Activated T-helper 2 cell treated with anti-CD3 and anti-CD28 coated beads, Interferon-gamma antibody, Interleukin-2, Interleukin-4, amounts not matched to agents 10 μg/mL and 5 μg/mL and 100 μg/mL, durations not matched to agents 14 hours and 24 hours and 36 hours (primary cell): ENCODE measurements around the gene NRG3. TPM values are rescaled to one million over a fixed set of nuclear protein-coding genes. Genes with fewer than 3 reads are reported as not detected.
"Not testable (repeated sequence)": the region's sequence is repeated elsewhere in the genome, so short reads cannot be mapped to it uniquely, and the experiment has no call there.

Experiments used
- DNase-seq: peaks from one replicate; pipeline ENCODE4 v3.0.0; 2021; ENCODE audit warnings: low spot score
- H3K27ac Mint-ChIP-seq: one replicate; pipeline ENCODE4 v1.8.0; 2021; ENCODE audit warnings: mixed read lengths
- H3K27me3 Mint-ChIP-seq: one replicate; pipeline ENCODE4 v1.8.0; 2021; ENCODE audit warnings: low read depth, mixed read lengths
- H3K36me3 Mint-ChIP-seq: one replicate; pipeline ENCODE4 v1.8.0; 2021; ENCODE audit warnings: low read depth, mixed read lengths
- H3K4me1 Mint-ChIP-seq: one replicate; pipeline ENCODE4 v1.8.0; 2021; ENCODE audit warnings: low read depth, mixed read lengths
- H3K4me3 Mint-ChIP-seq: one replicate; pipeline ENCODE4 v1.8.0; 2021; ENCODE audit warnings: low read depth, mild to moderate bottlenecking, moderate library complexity, mixed read lengths
- H3K9me3 Mint-ChIP-seq: one replicate; pipeline ENCODE4 v1.8.0; 2021; ENCODE audit warnings: mixed read lengths
- intact Hi-C: fragments of 100-400 bp; cut with micrococcal nuclease; formaldehyde crosslinking; loops from one replicate; pipeline ENCODE4 v1.15.1; 2023
- total RNA-seq: library from RNA; stranded (reverse); gene quantifications from 2 replicates; pipeline ENCODE4 v1.2.3, GENCODE V29; 2022

The NRG3 gene
- total RNA-seq, 1 donor from 2014 or later, result not detected

GRCh38 chr10:81995254-81995653, 120.3 kb downstream of the NRG3 start:
- intact Hi-C loops, result no loop called here
- H3K27me3 Mint-ChIP-seq, result no peaks in the 10 kb centered on the region

DNA sequence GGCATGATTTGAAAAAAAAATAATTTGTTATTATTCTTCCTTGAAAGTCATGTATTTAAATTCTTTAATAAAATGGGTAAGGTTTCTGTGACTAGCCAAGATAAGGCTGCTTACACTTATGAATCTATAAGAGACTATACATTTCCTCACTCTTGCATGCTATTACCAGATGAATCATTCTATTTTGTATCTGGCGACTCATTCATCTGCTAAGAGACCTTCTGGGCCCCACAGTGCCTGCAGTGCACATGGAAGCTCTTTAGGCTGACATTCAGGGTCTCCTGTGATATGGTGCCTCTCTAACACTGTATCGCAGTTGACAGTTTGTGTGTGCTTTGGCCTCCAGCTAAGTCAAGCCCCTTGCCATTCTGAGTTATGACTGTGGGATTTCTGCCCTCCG, 121.9 kb downstream of the NRG3 start:
- Mint-ChIP-seq H3K9me3 (peaks cover 16% of the 10 kb centered on the region), H3K4me3 (no peak overlapping the region), H3K4me1 (no peaks in the 10 kb centered on the region), H3K27ac (no peak overlapping the region), H3K27me3 (no peaks in the 10 kb centered on the region), H3K36me3 (no peaks in the 10 kb centered on the region)
- DNase-seq, result no peak
- intact Hi-C loops, result no loop called here

More at GRCh38 chr10:81995254-81995653, 120.3 kb downstream of the NRG3 start:
- Mint-ChIP-seq H3K4me3 (no peak overlapping the region), H3K27ac (no peak overlapping the region), H3K4me1 (no peaks in the 10 kb centered on the region), H3K36me3 (no peaks in the 10 kb centered on the region), H3K9me3 (peaks cover 16% of the 10 kb centered on the region)
- DNase-seq, result no peak

- Mint-ChIP-seq H3K36me3 (no peaks in the 10 kb centered on the region), H3K27ac (no peak overlapping the region), H3K27me3 (no peaks in the 10 kb centered on the region), H3K4me3 (no peak overlapping the region), H3K9me3 (peaks cover 15% of the 10 kb centered on the region), H3K4me1 (no peaks in the 10 kb centered on the region)
- no peak for DNase-seq
- intact Hi-C loops, result no loop called here
Observed at GRCh38 chr10:82020999-82021398, 146.0 kb downstream of the NRG3 start.

DNA sequence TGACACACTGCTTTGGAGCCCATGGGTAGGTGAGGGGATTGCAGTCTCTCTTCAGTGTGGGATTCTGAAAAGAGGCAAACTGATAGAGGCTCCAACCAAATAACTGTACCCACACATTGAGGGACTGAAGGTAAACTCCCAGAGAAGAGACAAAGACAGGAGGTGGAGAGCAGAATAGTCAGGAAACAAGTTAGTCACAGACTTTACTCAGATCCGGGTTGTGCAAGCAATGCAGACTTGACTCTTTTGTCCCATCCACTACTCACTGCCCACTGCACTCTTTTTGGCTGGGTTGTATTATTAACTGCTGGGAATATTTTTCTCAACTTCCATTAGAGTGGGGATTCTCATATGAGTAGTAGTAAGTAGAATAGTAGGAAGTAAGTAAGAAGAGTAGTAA, 152.7 kb downstream of the NRG3 start:
- Mint-ChIP-seq H3K4me3 (no peak overlapping the region), H3K27ac (no peak overlapping the region)
- intact Hi-C loops, result no loop called here

DNA sequence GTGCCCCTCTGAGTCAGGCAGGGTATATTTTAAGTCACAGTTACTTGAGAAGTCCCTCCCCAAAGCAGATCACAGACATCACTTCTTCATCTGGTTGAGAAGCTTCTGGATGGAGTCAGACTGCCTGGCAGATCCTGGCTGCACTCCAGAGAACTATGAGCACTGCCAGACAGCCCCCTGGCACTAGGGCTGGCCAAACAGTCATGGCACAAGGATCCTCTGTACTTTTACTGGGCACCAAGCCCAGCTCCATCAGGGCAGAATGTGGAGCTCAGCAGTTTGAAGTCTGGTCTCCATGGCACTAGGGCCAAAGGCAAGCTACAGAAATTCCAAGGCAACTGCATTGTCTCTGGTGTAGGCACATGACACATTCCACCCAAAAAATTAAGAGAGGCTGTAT, 162.1 kb downstream of the NRG3 start:
- intact Hi-C loops, result no loop called here
- Mint-ChIP-seq H3K36me3 (no peaks in the 10 kb centered on the region), H3K9me3 (peaks cover 11% of the 10 kb centered on the region), H3K4me3 (no peak overlapping the region), H3K27ac (no peak overlapping the region), H3K4me1 (no peaks in the 10 kb centered on the region), H3K27me3 (no peaks in the 10 kb centered on the region)
- no peak for DNase-seq

More for the DNA sequence above, 152.7 kb downstream of the NRG3 start:
- H3K4me1 Mint-ChIP-seq, result no peaks in the 10 kb centered on the region
- peaks cover 17% of the 10 kb centered on the region for H3K9me3 Mint-ChIP-seq
- no peak for DNase-seq
- H3K36me3 Mint-ChIP-seq, result no peaks in the 10 kb centered on the region
- H3K27me3 Mint-ChIP-seq, result no peaks in the 10 kb centered on the region

DNA sequence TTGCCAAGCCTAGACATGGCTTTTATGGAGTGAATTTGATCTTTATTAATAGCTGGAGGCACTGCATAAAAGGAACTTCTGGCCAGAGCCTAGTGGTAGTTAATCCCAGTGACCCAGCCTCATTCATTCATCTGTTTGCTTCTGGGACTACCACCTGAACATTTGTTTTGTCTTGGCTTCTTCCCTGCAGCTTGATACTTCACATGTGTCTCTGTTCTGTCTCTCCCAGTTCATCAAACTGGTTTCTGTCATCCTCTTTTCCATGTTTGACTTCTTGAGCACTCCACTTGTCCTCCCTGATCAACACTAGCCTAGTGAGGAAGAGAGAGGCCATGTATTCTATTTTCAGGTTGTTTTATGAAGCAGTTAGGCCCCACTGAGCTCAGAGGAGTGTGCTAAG, 163.6 kb downstream of the NRG3 start:
- Mint-ChIP-seq H3K27me3 (no peaks in the 10 kb centered on the region), H3K27ac (no peak overlapping the region), H3K4me3 (no peak overlapping the region), H3K4me1 (no peaks in the 10 kb centered on the region), H3K36me3 (no peaks in the 10 kb centered on the region), H3K9me3 (peaks cover 11% of the 10 kb centered on the region)
- intact Hi-C loops, result no loop called here
- DNase-seq, result no peak

DNA sequence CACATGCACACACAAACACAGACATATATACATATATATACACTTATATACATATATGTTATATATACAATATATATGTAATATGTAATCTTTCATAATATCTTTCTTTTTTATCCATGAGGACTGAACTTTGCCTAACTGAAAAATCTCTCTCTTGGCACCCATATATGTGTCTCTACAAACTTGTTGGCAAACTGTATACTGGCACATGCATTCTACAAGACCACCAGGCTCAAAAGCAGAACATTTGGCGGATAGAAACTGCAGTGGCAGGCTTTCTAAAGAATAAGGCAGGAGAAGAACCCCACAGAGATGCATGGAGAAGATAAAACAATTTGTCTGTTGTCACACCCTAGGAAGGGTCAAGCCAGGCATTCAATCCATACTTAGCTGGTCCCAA, 165.3 kb downstream of the NRG3 start:
- peaks cover 11% of the 10 kb centered on the region for H3K9me3 Mint-ChIP-seq

DNA sequence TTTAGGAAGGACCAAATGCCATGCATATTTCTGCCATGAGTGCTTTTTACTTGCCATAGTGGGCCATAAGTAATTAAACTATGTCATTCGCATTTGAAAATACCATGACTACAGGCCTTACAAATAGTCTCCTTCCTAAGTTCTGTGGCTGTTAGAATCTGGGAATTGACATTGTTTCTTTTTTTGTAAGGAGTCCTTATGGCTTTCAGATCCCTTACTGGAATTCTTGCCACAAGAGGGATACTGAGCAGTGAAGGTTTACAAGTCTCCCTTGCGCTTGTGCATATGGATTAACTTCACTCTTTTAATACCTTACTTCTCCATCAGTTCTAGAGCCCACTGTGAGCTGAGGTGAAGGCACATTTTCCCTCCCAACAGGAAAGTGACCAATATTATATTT, 166.0 kb downstream of the NRG3 start:
- no peaks in the 10 kb centered on the region for H3K27me3 Mint-ChIP-seq
- intact Hi-C loops, result no loop called here
- no peak overlapping the region for H3K4me3 Mint-ChIP-seq
- no peaks in the 10 kb centered on the region for H3K4me1 Mint-ChIP-seq
- no peak for DNase-seq
- no peak overlapping the region for H3K27ac Mint-ChIP-seq
- no peaks in the 10 kb centered on the region for H3K36me3 Mint-ChIP-seq
- H3K9me3 Mint-ChIP-seq, result peaks cover 11% of the 10 kb centered on the region

More for the DNA sequence above, 165.3 kb downstream of the NRG3 start:
- DNase-seq, result no peak
- Mint-ChIP-seq H3K27ac (no peak overlapping the region), H3K4me1 (no peaks in the 10 kb centered on the region), H3K36me3 (no peaks in the 10 kb centered on the region), H3K27me3 (no peaks in the 10 kb centered on the region), H3K4me3 (no peak overlapping the region)
- intact Hi-C loops, result no loop called here

DNA sequence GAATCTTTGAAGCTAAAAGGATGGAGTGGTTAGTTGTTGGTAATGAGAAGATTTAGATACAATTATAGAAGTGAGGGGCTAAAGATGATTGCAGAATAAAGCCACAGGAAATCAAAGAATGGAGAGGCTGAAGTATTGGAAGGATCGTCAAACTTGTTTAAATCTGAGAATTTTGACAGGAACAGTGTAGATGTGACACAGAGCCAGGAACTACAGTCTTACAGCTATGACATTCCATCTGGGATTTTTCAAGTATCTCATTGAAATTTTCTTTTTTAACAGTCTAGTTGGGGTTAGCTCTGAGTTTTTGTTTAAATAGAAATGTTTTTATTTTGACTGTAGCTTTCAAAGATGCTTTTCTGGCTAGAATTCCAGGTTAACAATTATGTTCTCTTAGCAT, 181.4 kb downstream of the NRG3 start:
- Mint-ChIP-seq H3K4me1 (no peaks in the 10 kb centered on the region), H3K4me3 (no peak overlapping the region), H3K36me3 (no peaks in the 10 kb centered on the region), H3K27ac (no peak overlapping the region), H3K9me3 (peaks cover 8% of the 10 kb centered on the region), H3K27me3 (no peaks in the 10 kb centered on the region)
- no peak for DNase-seq
- intact Hi-C loops, result no loop called here

- H3K36me3 Mint-ChIP-seq, H3K4me1 Mint-ChIP-seq, H3K27me3 Mint-ChIP-seq, H3K9me3 Mint-ChIP-seq, H3K27ac Mint-ChIP-seq, H3K4me3 Mint-ChIP-seq, intact Hi-C loops, DNase-seq: not testable (repeated sequence)
Observed at GRCh38 chr10:82067192-82067591, 192.2 kb downstream of the NRG3 start.

DNA sequence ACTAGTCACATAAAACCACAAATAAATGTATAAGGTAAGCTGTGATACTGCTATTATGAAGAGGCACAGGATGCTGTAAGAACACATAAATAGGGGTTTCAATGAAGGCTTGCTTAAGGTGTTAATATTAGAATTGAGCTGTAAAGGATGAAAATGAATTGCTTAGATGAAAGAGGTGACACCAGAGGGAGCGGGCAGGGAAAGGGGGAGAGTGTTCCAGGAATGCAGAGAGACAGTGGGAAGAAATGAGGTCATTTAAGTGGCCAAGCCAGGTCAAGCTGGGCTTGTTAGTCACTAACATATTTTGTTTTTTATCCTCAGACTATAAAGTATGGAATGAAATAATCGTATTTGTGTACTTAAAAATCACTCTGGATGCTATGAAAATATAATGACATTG, 193.5 kb downstream of the NRG3 start:
- H3K27ac Mint-ChIP-seq, result no peak overlapping the region
- H3K4me3 Mint-ChIP-seq, result no peak overlapping the region
- H3K4me1 Mint-ChIP-seq, result no peaks in the 10 kb centered on the region
- no peaks in the 10 kb centered on the region for H3K27me3 Mint-ChIP-seq
- intact Hi-C loops, result no loop called here
- peaks cover 4% of the 10 kb centered on the region for H3K9me3 Mint-ChIP-seq
- H3K36me3 Mint-ChIP-seq, result no peaks in the 10 kb centered on the region
- DNase-seq, result no peak

DNA sequence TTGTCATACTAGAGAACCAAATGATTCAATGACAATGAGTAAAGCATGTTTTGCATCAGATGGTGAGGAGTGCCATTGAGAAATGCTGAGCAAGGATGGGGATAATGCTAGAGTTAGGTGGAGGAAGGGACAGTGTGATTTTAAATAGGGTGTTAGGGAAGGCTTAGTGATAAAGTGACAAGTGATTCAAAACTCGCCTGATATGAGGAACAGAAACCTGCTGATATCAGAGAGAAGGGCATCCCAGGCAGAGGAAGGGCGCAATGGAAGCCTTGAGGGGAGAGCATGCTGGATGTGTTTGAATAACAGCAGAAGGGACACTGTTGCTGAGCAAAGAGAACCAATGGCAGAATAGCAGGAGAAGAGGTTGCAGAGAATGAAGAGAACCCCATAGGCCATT, 196.2 kb downstream of the NRG3 start:
- Mint-ChIP-seq H3K4me1 (no peaks in the 10 kb centered on the region), H3K36me3 (no peaks in the 10 kb centered on the region), H3K4me3 (no peak overlapping the region), H3K27me3 (no peaks in the 10 kb centered on the region), H3K9me3 (peaks cover 9% of the 10 kb centered on the region), H3K27ac (no peak overlapping the region)
- no peak for DNase-seq
- intact Hi-C loops, result no loop called here

DNA sequence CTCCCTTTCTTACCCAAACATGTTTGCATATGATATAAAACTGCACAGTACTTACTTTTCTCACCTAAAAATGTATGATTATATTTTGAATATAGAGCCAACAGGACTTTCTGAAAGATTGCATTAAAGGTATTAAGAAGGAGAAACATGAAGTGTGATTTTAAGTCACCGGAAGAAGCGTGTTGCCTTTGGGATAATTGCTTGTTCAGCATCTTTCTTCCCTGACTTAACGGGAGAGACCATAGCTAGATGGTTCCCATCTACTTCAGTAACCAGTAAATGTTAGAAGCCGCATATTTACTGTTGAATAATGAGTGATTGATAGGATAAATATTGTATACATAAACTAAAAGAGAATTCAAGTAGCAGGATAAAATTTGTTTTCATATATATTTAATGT, 197.1 kb downstream of the NRG3 start:
- intact Hi-C loops, result no loop called here
- no peak overlapping the region for H3K4me3 Mint-ChIP-seq

GRCh38 chr10:82075605-82076004, 200.6 kb downstream of the NRG3 start:
- H3K27ac Mint-ChIP-seq, result no peak overlapping the region
- peaks cover 17% of the 10 kb centered on the region for H3K9me3 Mint-ChIP-seq
- no peaks in the 10 kb centered on the region for H3K27me3 Mint-ChIP-seq
- H3K4me1 Mint-ChIP-seq, result no peaks in the 10 kb centered on the region
- H3K4me3 Mint-ChIP-seq, result no peak overlapping the region
- no peak for DNase-seq
- no peaks in the 10 kb centered on the region for H3K36me3 Mint-ChIP-seq
- intact Hi-C loops, result no loop called here

More for the DNA sequence above, 197.1 kb downstream of the NRG3 start:
- no peak for DNase-seq
- Mint-ChIP-seq H3K4me1 (no peaks in the 10 kb centered on the region), H3K27me3 (no peaks in the 10 kb centered on the region), H3K27ac (no peak overlapping the region), H3K36me3 (no peaks in the 10 kb centered on the region), H3K9me3 (peaks cover 9% of the 10 kb centered on the region)
